ENCODE measurements around the gene GJB1. TPM values are rescaled to one million over a fixed set of nuclear protein-coding genes. Genes with fewer than 3 reads are reported as not detected.

Gene GJB1
- total RNA-seq, 1 experiment from 2014 or later = not detected

DNA sequence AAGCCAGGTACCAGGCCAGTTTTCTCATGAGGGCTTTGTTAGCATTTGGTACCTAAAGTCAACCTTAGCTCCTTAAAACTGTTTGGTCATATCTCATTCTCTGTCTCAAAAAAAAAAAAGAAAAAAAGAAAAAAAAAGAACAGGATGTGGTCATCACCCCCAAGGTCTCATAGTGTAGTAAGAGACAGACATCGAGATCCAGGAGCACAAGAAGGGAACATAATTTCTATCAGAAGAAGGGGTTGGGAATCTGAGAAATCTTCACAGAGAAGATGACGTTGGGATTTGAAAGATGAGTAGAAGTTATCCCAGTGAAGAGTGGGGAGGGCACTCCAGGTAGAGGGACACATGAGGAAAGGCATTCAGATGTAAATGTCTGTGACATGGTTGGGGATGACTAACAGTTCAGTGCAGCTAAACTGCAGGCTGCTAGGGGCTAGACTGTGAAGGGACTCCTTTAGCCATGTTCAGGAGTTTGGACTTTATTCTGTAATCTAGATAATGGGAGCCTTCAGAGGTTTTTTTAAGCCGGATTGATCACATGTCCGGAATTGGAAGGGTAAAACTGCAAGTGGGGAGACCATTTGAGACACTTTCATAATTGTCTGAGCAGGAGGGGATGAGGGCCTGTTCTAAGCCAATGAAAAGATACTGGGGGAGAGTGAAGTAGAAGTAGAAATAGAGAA, 26.9 kb upstream of the GJB1 start:
- H3K27me3 ChIP-seq (ENCODE audit: insufficient read depth, low read length) = no peaks in the 10 kb centered on the region
- no peak overlapping the region for H2BK120ac ChIP-seq (ENCODE audit: low read depth, low read length, poor library complexity, severe bottlenecking)
- peak; percentile 38 for DNase-seq
- Mint-ChIP-seq H3K27ac (peak overlapping the region in 2 of 3 experiments; percentile 22 to 78; a peak in 3 of 7 replicates), H3K36me3 (ENCODE audit: insufficient read depth in 1 of 3, low read depth in 3 of 3) (peaks cover 0 to 4% (median 3%) of the 10 kb centered on the region in 3 experiments; a peak in 4 of 7 replicates), H3K27me3 (ENCODE audit: low read depth) (no peaks in the 10 kb centered on the region; the same call in 1 of the 2 replicates), H3K4me1 (peaks cover 22% of the 10 kb centered on the region in 2 experiments), H3K9me3 (peaks cover 51 to 56% of the 10 kb centered on the region in 2 experiments), H3K4me3 (no peak overlapping the region; a peak in 1 of 5 replicates)
- no peak overlapping the region for H3K23ac ChIP-seq (ENCODE audit: insufficient read length, low read depth, low read length)
- H2AFZ ChIP-seq (ENCODE audit: low read length) = no peak overlapping the region
- no peak overlapping the region for H2AK5ac ChIP-seq (ENCODE audit: insufficient read length, low read length)
- H3K4me1 ChIP-seq (ENCODE audit: insufficient read depth, low read length) = peaks cover 4% of the 10 kb centered on the region; the same call in 1 of the 2 replicates
- no peaks in the 10 kb centered on the region for H3K79me1 ChIP-seq (ENCODE audit: insufficient read depth, low read depth, low read length, poor library complexity, severe bottlenecking)
- H2BK12ac ChIP-seq (ENCODE audit: insufficient read length, low read depth, low read length) = no peak overlapping the region
- H3K79me2 ChIP-seq (ENCODE audit: insufficient read depth, low read length) = no peaks in the 10 kb centered on the region
- no peak overlapping the region for H3K9ac ChIP-seq (ENCODE audit: extremely low read depth, insufficient read length, low read length)
- H2BK15ac ChIP-seq (ENCODE audit: low read depth, low read length) = no peak overlapping the region
- no peak overlapping the region for H4K91ac ChIP-seq (ENCODE audit: insufficient read length, low read depth, low read length)
- no peak overlapping the region for H3K4me2 ChIP-seq (ENCODE audit: insufficient read depth, insufficient read length, low read length)
- TF ChIP-seq, protein P1, sequence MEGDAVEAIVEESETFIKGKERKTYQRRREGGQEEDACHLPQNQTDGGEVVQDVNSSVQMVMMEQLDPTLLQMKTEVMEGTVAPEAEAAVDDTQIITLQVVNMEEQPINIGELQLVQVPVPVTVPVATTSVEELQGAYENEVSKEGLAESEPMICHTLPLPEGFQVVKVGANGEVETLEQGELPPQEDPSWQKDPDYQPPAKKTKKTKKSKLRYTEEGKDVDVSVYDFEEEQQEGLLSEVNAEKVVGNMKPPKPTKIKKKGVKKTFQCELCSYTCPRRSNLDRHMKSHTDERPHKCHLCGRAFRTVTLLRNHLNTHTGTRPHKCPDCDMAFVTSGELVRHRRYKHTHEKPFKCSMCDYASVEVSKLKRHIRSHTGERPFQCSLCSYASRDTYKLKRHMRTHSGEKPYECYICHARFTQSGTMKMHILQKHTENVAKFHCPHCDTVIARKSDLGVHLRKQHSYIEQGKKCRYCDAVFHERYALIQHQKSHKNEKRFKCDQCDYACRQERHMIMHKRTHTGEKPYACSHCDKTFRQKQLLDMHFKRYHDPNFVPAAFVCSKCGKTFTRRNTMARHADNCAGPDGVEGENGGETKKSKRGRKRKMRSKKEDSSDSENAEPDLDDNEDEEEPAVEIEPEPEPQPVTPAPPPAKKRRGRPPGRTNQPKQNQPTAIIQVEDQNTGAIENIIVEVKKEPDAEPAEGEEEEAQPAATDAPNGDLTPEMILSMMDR (conservative IDR thresholded peaks at IDR 0.05) = no peak
- H3K56ac ChIP-seq (ENCODE audit: insufficient read length, low read depth, low read length) = no peak overlapping the region
- H2BK5ac ChIP-seq (ENCODE audit: insufficient read length, low read length) = no peak overlapping the region
- H2BK20ac ChIP-seq (ENCODE audit: low read depth, low read length, poor library complexity, severe bottlenecking) = no peak overlapping the region
- WGBS (ENCODE audit: extremely low coverage, insufficient read length, low lambda C conversion rate) = no CpG with 5 or more reads among the region's 4 CpGs
- no peak overlapping the region for H3K14ac ChIP-seq (ENCODE audit: insufficient read depth, low read length)
- H4K20me1 ChIP-seq (ENCODE audit: control insufficient read depth, insufficient read depth, insufficient read length) = no peaks in the 10 kb centered on the region
- no peak overlapping the region for H4K8ac ChIP-seq (replicated peaks; ENCODE audit: insufficient read length, low read depth, low read length)
- H3K23me2 ChIP-seq (ENCODE audit: insufficient read length, low read depth, low read length, poor library complexity, severe bottlenecking) = no peaks in the 10 kb centered on the region
- H3K4ac ChIP-seq (ENCODE audit: low read depth, low read length) = no peak overlapping the region
- peaks cover 24% of the 10 kb centered on the region for H3K9me3 ChIP-seq (ENCODE audit: control insufficient read depth, low read depth, low read length)
- no peak overlapping the region for H3T11ph ChIP-seq (ENCODE audit: low read length)
- no peak overlapping the region for H3K18ac ChIP-seq (ENCODE audit: insufficient read length, low read depth, low read length)
- no peak overlapping the region for H4K5ac ChIP-seq (ENCODE audit: insufficient read length, low read depth, low read length)
- no peak overlapping the region for H3K27ac ChIP-seq (ENCODE audit: insufficient read length, low read depth, low read length)

Measured in H9 (cell line).